ENCODE measurements around the gene HDAC1. TPM values are rescaled to one million over a fixed set of nuclear protein-coding genes. Genes with fewer than 3 reads are reported as not detected.
A peak's percentile ranks its signal among the peaks of the same experiment; 100 is the strongest.

HDAC1 gene
- total and polyA plus RNA-seq, 2 of the 13 experiments (the other 11 are each of a cell fraction or from before 2014, with no cell fraction given): 93.5 to 189 TPM

- peaks cover 66% of the 10 kb centered on the region for H3K4me1 ChIP-seq (ENCODE audit: insufficient read depth, low read length)
- H3K9me3 ChIP-seq (ENCODE audit: low read length): no peaks in the 10 kb centered on the region
- H3K4me3 ChIP-seq (replicated peaks in 1 of 3; ENCODE audit: insufficient read depth in 1 of 3, low read depth in 2 of 3, low read length in 3 of 3): no peak overlapping the region
- in situ Hi-C loops (cut with HindIII; ENCODE audit: extremely low pct_ligation_motif_present, low pct_unique_long_range_greater_than_20kb): no loop called here
- H3K79me2 ChIP-seq (ENCODE audit: insufficient read depth, low read length): peaks cover 9% of the 10 kb centered on the region
- H3K9ac ChIP-seq (ENCODE audit: insufficient read depth, low read depth, low read length): no peak overlapping the region
- ChIA-PET POLR2A (interaction anchor here (1.4 to 5.8 kb wide), 3 partner anchors 9 to 26 kb away, joined by 3 to 222 read pairs (median 94); no protein-coding TSS in a partner anchor), CTCF (ENCODE audit: low intra/inter-chr PET ratio, low total read pairs) (no interaction called here)
- FAIRE-seq (no peak), DNase-seq (ENCODE audit: low spot score) (no peak), ATAC-seq (no peak)
- TF ChIP-seq EP300 (IDR thresholded peaks at IDR 0.05; ENCODE audit: low read depth in 2 of 2, low read length in 2 of 2): no peak
- TF ChIP-seq EP300 (CRISPR knock-in tag; IDR thresholded peaks at IDR 0.05; ENCODE audit: borderline replicate concordance): no peak
- no peak for TF ChIP-seq PREB (CRISPR knock-in tag; IDR thresholded peaks at IDR 0.05)
- TF ChIP-seq, protein P1, sequence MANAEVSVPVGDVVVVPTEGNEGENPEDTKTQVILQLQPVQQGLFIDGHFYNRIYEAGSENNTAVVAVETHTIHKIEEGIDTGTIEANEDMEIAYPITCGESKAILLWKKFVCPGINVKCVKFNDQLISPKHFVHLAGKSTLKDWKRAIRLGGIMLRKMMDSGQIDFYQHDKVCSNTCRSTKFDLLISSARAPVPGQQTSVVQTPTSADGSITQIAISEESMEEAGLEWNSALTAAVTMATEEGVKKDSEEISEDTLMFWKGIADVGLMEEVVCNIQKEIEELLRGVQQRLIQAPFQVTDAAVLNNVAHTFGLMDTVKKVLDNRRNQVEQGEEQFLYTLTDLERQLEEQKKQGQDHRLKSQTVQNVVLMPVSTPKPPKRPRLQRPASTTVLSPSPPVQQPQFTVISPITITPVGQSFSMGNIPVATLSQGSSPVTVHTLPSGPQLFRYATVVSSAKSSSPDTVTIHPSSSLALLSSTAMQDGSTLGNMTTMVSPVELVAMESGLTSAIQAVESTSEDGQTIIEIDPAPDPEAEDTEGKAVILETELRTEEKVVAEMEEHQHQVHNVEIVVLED (CRISPR knock-in tag; IDR thresholded peaks at IDR 0.05; ENCODE audit: borderline replicate concordance): no peak
- TF ChIP-seq, protein P2, sequence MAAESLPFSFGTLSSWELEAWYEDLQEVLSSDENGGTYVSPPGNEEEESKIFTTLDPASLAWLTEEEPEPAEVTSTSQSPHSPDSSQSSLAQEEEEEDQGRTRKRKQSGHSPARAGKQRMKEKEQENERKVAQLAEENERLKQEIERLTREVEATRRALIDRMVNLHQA (CRISPR knock-in tag; IDR thresholded peaks at IDR 0.05): no peak
- no peak for TF ChIP-seq PHF20 (CRISPR knock-in tag; IDR thresholded peaks at IDR 0.05)
- no peak for TF ChIP-seq HMGA1 (CRISPR knock-in tag; conservative IDR thresholded peaks at IDR 0.05)
- no peak for TF ChIP-seq PRPF4 (IDR thresholded peaks at IDR 0.05; ENCODE audit: low read depth, low read length, poor library complexity, severe bottlenecking)
- H3K27ac ChIP-seq (ENCODE audit: extremely low read length, insufficient read depth, low read length): no peak overlapping the region
- no peak overlapping the region for H2AFZ ChIP-seq (ENCODE audit: low read length)
- H3K36me3 ChIP-seq (replicated peaks in 1 of 2; ENCODE audit: control insufficient read depth in 1 of 2, insufficient read depth in 2 of 2, low read length in 2 of 2): 0 out of 5 replicates have a peak, but pooled peaks cover 0 to 2% of the 10 kb centered on the region in 2 experiments
- intact Hi-C loops (cut with micrococcal nuclease; ENCODE audit: unreplicated experiment): loop anchor here (10.0 kb wide), 1 partner anchor 55 kb away; the partner anchor contains the start of gene BSDC1
- no TSS peak for BruUV-seq (replicated peaks)
- peaks cover 5% of the 10 kb centered on the region for H4K20me1 ChIP-seq (ENCODE audit: insufficient read depth, low read length)
- H3K27me3 ChIP-seq (ENCODE audit: control insufficient read depth in 1 of 2, insufficient read depth in 2 of 2, low read length in 2 of 2): peaks cover 0 to 4% of the 10 kb centered on the region in 2 experiments; a peak in 2 of 5 replicates
- 0 out of 2 replicates have a peak overlapping the region, but pooled peaks have one; percentile 93 for H3K4me2 ChIP-seq (ENCODE audit: low read depth, low read length)
- 47% methylated on average over 4 of the region's 5 CpGs for WGBS (ENCODE audit: low lambda C conversion rate)
Measured at GRCh38 chr1:32339363-32339978, 47.6 kb downstream of the HDAC1 start.

Data from HepG2 (cell line).